Chondrocyte (in vitro differentiated cells): Measurements from ENCODE around the gene ANKHD1. TPM values are rescaled to one million over a fixed set of nuclear protein-coding genes. Genes with fewer than 3 reads are reported as not detected.
A peak's percentile ranks its signal among the peaks of the same experiment; 100 is the strongest.
"Not testable (repeated sequence)": the region's sequence is repeated elsewhere in the genome, so short reads cannot be mapped to it uniquely, and the experiment has no call there.

Source experiments
- DNase-seq: peaks from one replicate; pipeline ENCODE4 v3.0.0; 2021; ENCODE audit warnings: mixed read lengths, low spot score
- H3K27ac Mint-ChIP-seq: one replicate; pipeline ENCODE4 v1.8.0; 2021; ENCODE audit warnings: mild to moderate bottlenecking, moderate library complexity, mixed read lengths; ENCODE audit not compliant: unreplicated experiment
- H3K27me3 Mint-ChIP-seq: 2 replicates; pipeline ENCODE4 v1.8.0; 2021; ENCODE audit warnings: low read depth, mixed read lengths
- H3K36me3 Mint-ChIP-seq: 2 replicates; pipeline ENCODE4 v1.8.0; 2021; ENCODE audit warnings: low read depth, mixed read lengths
- H3K4me1 Mint-ChIP-seq: 2 replicates; pipeline ENCODE4 v1.8.0; 2021; ENCODE audit warnings: low read depth, mild to moderate bottlenecking, mixed read lengths
- H3K4me3 Mint-ChIP-seq: one replicate; pipeline ENCODE4 v1.8.0; 2021; ENCODE audit warnings: mild to moderate bottlenecking, moderate library complexity, mixed read lengths; ENCODE audit not compliant: unreplicated experiment
- H3K9me3 Mint-ChIP-seq: 2 replicates; pipeline ENCODE4 v1.8.0; 2021; ENCODE audit warnings: low read depth, mixed read lengths
- CTCF ChIP-seq: fragments of 200-600 bp; sonication (generic); IDR thresholded peaks from 2 replicates; pipeline ENCODE4 v1.5.0; 2021; ENCODE audit warnings: antibody characterized with exemption, mild to moderate bottlenecking, moderate library complexity
- total RNA-seq: library from RNA; stranded (reverse); gene quantifications from 3 replicates; pipeline ENCODE4 v1.2.1, GENCODE V29; 2021

ANKHD1 gene
- total RNA-seq, 1 donor from 2014 or later = 61.4 TPM

DNA sequence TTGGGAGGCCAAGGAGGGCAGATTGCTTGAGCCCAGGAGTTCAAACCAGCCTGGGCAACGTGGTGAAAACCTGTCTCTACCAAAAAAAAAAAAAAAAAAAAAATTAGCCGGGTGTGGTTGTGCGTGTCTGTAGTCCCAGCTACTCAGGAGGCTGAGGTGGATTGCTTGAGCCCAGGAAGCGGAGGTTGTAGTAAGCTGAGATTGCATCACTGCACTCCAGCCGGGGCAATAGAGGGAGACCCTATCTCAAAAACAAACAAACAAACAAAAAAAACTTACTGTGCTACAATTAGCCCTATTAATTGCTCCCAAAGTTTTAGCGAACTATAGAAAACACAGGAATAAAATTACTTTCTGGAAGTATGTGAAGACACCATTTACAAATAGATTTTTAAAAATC is 67.6 kb downstream of the ANKHD1 start:
- Mint-ChIP-seq H3K4me3 (no peak overlapping the region), H3K27ac (no peak overlapping the region), H3K36me3 (peaks cover 4% of the 10 kb centered on the region), H3K27me3 (no peaks in the 10 kb centered on the region), H3K9me3 (no peaks in the 10 kb centered on the region), H3K4me1 (peaks cover 4% of the 10 kb centered on the region)
- TF ChIP-seq CTCF = no peak
- no peak for DNase-seq

DNA sequence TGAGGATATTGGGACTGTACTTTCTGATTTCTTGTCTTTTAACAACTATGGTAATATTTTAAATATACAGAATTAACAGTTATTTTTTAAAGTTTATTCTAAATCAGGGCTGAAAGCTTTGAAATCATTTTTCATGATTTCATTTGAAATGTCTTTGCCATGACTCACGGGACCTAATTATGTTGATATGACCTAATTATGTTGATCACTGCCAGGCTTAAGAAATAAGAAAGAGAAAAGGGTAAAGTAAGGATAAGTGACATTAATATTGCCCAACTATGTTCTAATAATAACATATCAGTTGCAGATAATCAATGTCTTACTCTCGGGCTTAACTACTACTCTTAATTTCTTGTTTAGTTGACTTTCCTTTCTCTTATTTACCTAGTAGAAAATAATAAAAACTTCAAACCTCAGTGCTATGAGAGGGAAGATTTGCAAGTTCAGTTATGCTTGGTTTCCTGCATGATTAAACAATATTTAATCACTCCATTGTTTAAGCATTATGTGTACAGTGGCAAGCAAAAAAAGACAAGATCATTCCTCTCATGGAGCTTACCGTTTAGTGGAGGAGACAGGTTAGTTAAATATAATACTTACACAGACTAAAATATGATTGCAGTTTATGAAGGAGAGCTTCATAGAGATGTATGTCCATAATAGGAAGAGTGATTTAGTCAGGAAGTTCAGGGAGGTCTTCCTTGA is 78.8 kb downstream of the ANKHD1 start:
- no peak for TF ChIP-seq CTCF
- peaks cover 4% of the 10 kb centered on the region for H3K36me3 Mint-ChIP-seq
- no peak overlapping the region for H3K4me3 Mint-ChIP-seq
- H3K27ac Mint-ChIP-seq = no peak overlapping the region
- DNase-seq = no peak
- no peaks in the 10 kb centered on the region for H3K9me3 Mint-ChIP-seq
- H3K4me1 Mint-ChIP-seq = peaks cover 19% of the 10 kb centered on the region
- H3K27me3 Mint-ChIP-seq = no peaks in the 10 kb centered on the region

GRCh38 chr5:140481758-140482157 is 80.1 kb downstream of the ANKHD1 start:
- TF ChIP-seq CTCF = no peak
- peak overlapping the region; percentile 22 for H3K27ac Mint-ChIP-seq
- H3K4me1 Mint-ChIP-seq = peaks cover 19% of the 10 kb centered on the region
- no peaks in the 10 kb centered on the region for H3K9me3 Mint-ChIP-seq
- no peaks in the 10 kb centered on the region for H3K27me3 Mint-ChIP-seq
- no peak overlapping the region for H3K4me3 Mint-ChIP-seq
- H3K36me3 Mint-ChIP-seq = peaks cover 6% of the 10 kb centered on the region
- DNase-seq = no peak

GRCh38 chr5:140483055-140483454 is 81.4 kb downstream of the ANKHD1 start:
- DNase-seq = no peak
- Mint-ChIP-seq H3K36me3 (peaks cover 7% of the 10 kb centered on the region), H3K27ac (no peak overlapping the region), H3K9me3 (no peaks in the 10 kb centered on the region), H3K4me3 (no peak overlapping the region), H3K4me1 (peaks cover 19% of the 10 kb centered on the region), H3K27me3 (no peaks in the 10 kb centered on the region)
- TF ChIP-seq CTCF = no peak

GRCh38 chr5:140488141-140488540 is 86.5 kb downstream of the ANKHD1 start:
- not testable (repeated sequence) for H3K9me3 Mint-ChIP-seq, H3K4me1 Mint-ChIP-seq, H3K27me3 Mint-ChIP-seq, H3K27ac Mint-ChIP-seq, H3K4me3 Mint-ChIP-seq, DNase-seq
- peaks cover 11% of the 10 kb centered on the region for H3K36me3 Mint-ChIP-seq

DNA sequence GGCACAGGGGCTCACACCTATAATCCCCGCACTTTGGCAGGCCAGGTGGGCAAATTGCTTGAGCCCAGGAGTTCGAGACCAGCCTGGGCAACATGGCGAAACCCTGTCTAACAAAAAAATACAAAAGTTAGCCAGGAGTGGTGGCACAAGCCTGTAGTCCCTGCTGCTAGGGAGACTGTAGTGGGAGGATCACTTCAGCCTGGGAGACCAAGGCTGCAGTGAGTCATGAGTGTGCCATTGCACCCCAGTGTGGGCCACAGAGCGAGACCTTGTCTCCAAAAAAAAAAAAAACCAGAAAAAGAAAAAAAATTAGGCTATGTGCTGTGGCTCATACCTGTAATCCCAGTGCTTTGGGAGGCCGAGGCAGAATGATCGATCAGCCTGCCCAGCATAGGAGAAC is 87.3 kb downstream of the ANKHD1 start:
- Mint-ChIP-seq H3K27me3 (no peaks in the 10 kb centered on the region), H3K4me1 (no peaks in the 10 kb centered on the region), H3K9me3 (no peaks in the 10 kb centered on the region), H3K36me3 (peaks cover 11% of the 10 kb centered on the region), H3K4me3 (no peak overlapping the region), H3K27ac (no peak overlapping the region)
- no peak for DNase-seq
- TF ChIP-seq CTCF = no peak
